Heart left ventricle (tissue), 16 donors: ENCODE results near the gene TRAPPC10. TPM values are rescaled to one million over a fixed set of nuclear protein-coding genes. Genes with fewer than 3 reads are reported as not detected.

Experiments
- ATAC-seq, 4 donors: fragments of 200-7000 bp; cut with Tn5 transposase; one replicate each; pipeline ENCODE4 v1.9.1; 2020 to 2022; ENCODE audit warnings: moderate library complexity in 4 of 4, mild to moderate bottlenecking in 3 of 4, moderate number of reproducible peaks in 1 of 4
- DNase-seq, 5 donors: peaks; one replicate each; pipeline ENCODE4 v3.0.0-alpha.2; 2020
- H3K27ac ChIP-seq, 12 donors: fragments of 200-600 bp; sonication (generic) in 4 of 12; one replicate each; pipeline versions ENCODE4 v1.5.0 to v1.8.0; 2016 to 2022; ENCODE audit warnings: mild to moderate bottlenecking in 2 of 12
- H3K27me3 ChIP-seq, 9 donors: fragments of 200-600 bp; sonication (generic) in 2 of 9; one replicate each; pipeline versions ENCODE4 v1.5.1 to v1.8.0; 2016 to 2022; ENCODE audit warnings: mild to moderate bottlenecking in 3 of 9
- H3K36me3 ChIP-seq, 9 donors: fragments of 200-600 bp; sonication (generic) in 2 of 9; one replicate each; pipeline versions ENCODE4 v1.5.0 to v1.8.0; 2018 to 2022; ENCODE audit warnings: mild to moderate bottlenecking in 2 of 9
- H3K4me1 ChIP-seq, 12 donors: fragments of 200-600 bp; sonication (generic) in 4 of 12; one replicate each; pipeline versions ENCODE4 v1.5.0 to v1.8.0; 2016 to 2022; ENCODE audit warnings: mild to moderate bottlenecking in 3 of 12
- H3K4me3 ChIP-seq, 12 donors: fragments of 200-600 bp; sonication (generic) in 4 of 12; one replicate each; pipeline versions ENCODE4 v1.5.0 to v1.8.0; 2017 to 2022; ENCODE audit warnings: mild to moderate bottlenecking in 9 of 12, moderate library complexity in 4 of 12
- H3K9me3 ChIP-seq, 12 donors: fragments of 200-600 bp; sonication (generic) in 4 of 12; one replicate each; pipeline versions ENCODE4 v1.5.0 to v1.8.0; 2016 to 2022; ENCODE audit warnings: mild to moderate bottlenecking in 1 of 12
- CTCF ChIP-seq, 12 donors: fragments of 200-600 bp; sonication (generic) in 4 of 12; IDR thresholded peaks; one replicate each; pipeline versions ENCODE4 v1.5.0 to v1.8.0; 2018 to 2022; ENCODE audit warnings: antibody characterized with exemption in 12 of 12, mild to moderate bottlenecking in 5 of 12
- POLR2A ChIP-seq, 2 donors: fragments of 450-650 bp; IDR thresholded peaks; one replicate each; pipeline ENCODE4 v1.6.1; 2017; ENCODE audit warnings: antibody characterized with exemption in 2 of 2, mild to moderate bottlenecking in 2 of 2, moderate library complexity in 2 of 2
- WGBS, 4 donors: extraction: QIAGEN DNeasy Blood & Tissue Kit in 2 of 4; methylation state at CpG; one replicate each; pipeline versions ENCODE4 v1.1.5 to v1.1.7; 2013 to 2018; 5-methylcytosine and 5-hydroxymethylcytosine counted together
- intact Hi-C, 10 donors: fragments of 100-400 bp; cut with DNase I; formaldehyde crosslinking; loops; one replicate each; pipeline versions ENCODE4 v1.11.1 to v1.14.2; 2022
- polyA plus RNA-seq, 2 donors: library from polyadenylated mRNA; stranded (reverse); fragments of 200-250 nt; gene quantifications; one replicate each; pipeline ENCODE4 v1.2.3, GENCODE V29; 2013
- total RNA-seq, 9 donors: library from RNA; depleted of rRNA in 2 of 9; stranded (reverse); fragments of >200 nt in 2 of 9; fragmentation: NEBNext Ultra II Directional in 3 of 9; extraction: Animal tissue kit (Norgen Biotek cat#: 25700) in 3 of 9; gene quantifications; one replicate each; pipeline versions ENCODE4 v1.1.0 to v1.2.4, GENCODE V29; 2016 to 2023
- donor health status: ischemic (EF 13 %, LVEDD 7.1; RV severe dilation, severe dysfunction).
- donor health status: healthy with polysubstance abuse.
- donor health status: DM: no; HTN: yes; CAD: no.
- donor health status: DM: no; HTN: no; CAD: no.
- donor health status: ischemic (EF 25% LVEDD 6.9; RV normal size, moderate dysfunction).
- donor health status: ischemic (EF 25% LVEDD 5.7; RV mildly dilated, moderate dysfunction).
- donor health status: healthy.
- donor health status: DM: yes; HTN: yes; CAD: no.
- donor health status: ischemic (EF 35%, LVEDD 5.7; RV mildly dilated, moderate dysfunction).
- donor health status: nonischemic (EF 11% LVEDD 7.7; RV severe dilation, severe dysfunction).
- donor health status: DM: yes; HTN: yes; CAD: no.
- donor health status: PGD.
- donor health status: ischemic (EF 29% LVEDD 5.4; RV normal size, mild dysfunction).
- donor health status: nonischemic (EF 23%, LVEDD 6.1; RV moderate dilation, normal function).

TRAPPC10 gene
- total and polyA plus RNA-seq, 11 donors: 5.6 to 32.0 (median 22.1) TPM

- peak in 1 of 5 donors; percentile 10 for DNase-seq
- 76 to 84% (median 81%) methylated on average over 22 of the region's 22 CpGs for WGBS, 4 donors
Measured at GRCh38 chr21:43986544-43987451, 25.3 kb upstream of the TRAPPC10 start.

DNA sequence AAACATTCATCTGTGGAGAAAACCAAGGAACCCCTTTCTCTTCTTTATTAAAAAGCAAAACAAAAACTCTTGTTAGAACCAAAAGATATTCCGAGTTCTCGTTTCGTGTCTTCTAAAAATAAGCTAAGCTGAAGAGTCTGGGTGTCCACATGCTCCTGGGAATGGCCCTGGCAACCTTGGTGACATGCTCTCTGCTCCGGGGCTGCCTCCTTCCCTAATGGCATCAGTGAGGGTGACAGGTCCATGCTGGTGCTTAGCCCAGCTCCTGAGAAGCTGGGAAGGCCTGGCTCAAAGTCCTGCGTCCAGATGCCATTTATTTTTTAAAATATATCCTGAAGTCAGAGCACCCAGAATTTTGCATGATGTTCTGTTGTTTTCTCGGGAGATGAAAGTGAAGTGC is 24.6 kb upstream of the TRAPPC10 start:
- no peak overlapping the region for H3K4me3 ChIP-seq
- TF ChIP-seq CTCF (IDR thresholded peaks at IDR 0.05) (no peak), POLR2A (IDR thresholded peaks at IDR 0.05) (no peak)
- H3K4me1 ChIP-seq: peaks cover 0 to 24% (median 10%) of the 10 kb centered on the region in 12 donors
- DNase-seq (peak in 1 of 5 donors; percentile 64), ATAC-seq (peak in 3 of 4 donors; percentile 53 to 82 (median 71))
- peaks cover 0 to 17% (median 9%) of the 10 kb centered on the region in 9 donors for H3K36me3 ChIP-seq
- WGBS, 4 donors: 45 to 52% (median 48%) methylated on average over 6 of the region's 6 CpGs
- no peaks in the 10 kb centered on the region for H3K9me3 ChIP-seq
- intact Hi-C loops: no loop called here
- H3K27me3 ChIP-seq: no peaks in the 10 kb centered on the region
- H3K27ac ChIP-seq: peak overlapping the region in 5 of 12 donors; percentile 4 to 55 (median 17)

More at GRCh38 chr21:43986544-43987451, 25.3 kb upstream of the TRAPPC10 start:
- Histone ChIP-seq H3K4me1 (peaks cover 0 to 24% (median 10%) of the 10 kb centered on the region in 12 donors), H3K4me3 (no peak overlapping the region), H3K9me3 (no peaks in the 10 kb centered on the region), H3K36me3 (peaks cover 0 to 24% (median 16%) of the 10 kb centered on the region in 9 donors), H3K27me3 (no peaks in the 10 kb centered on the region), H3K27ac (peak overlapping the region in 4 of 12 donors; percentile 4 to 55 (median 27))
- intact Hi-C loops: no loop called here
- no peak for ATAC-seq
- TF ChIP-seq POLR2A (IDR thresholded peaks at IDR 0.05) (no peak), CTCF (IDR thresholded peaks at IDR 0.05) (no peak)

- no peak for DNase-seq
- H3K27me3 ChIP-seq: no peaks in the 10 kb centered on the region
- H3K36me3 ChIP-seq: peaks cover 0 to 12% (median 4%) of the 10 kb centered on the region in 9 donors
- no peaks in the 10 kb centered on the region for H3K9me3 ChIP-seq
- peak in 1 of 4 donors; percentile 7 for ATAC-seq
- peak overlapping the region in 1 of 12 donors; percentile 5 for H3K27ac ChIP-seq
- H3K4me1 ChIP-seq: peaks cover 0 to 24% (median 10%) of the 10 kb centered on the region in 12 donors
- no peak for TF ChIP-seq CTCF (IDR thresholded peaks at IDR 0.05)
- no peak for TF ChIP-seq POLR2A (IDR thresholded peaks at IDR 0.05)
- no peak overlapping the region for H3K4me3 ChIP-seq
- WGBS, 4 donors: 80 to 91% (median 88%) methylated on average over 8 to 9 of the region's 9 CpGs
- intact Hi-C loops: no loop called here
Measured at GRCh38 chr21:43988016-43988415, 24.1 kb upstream of the TRAPPC10 start.

DNA sequence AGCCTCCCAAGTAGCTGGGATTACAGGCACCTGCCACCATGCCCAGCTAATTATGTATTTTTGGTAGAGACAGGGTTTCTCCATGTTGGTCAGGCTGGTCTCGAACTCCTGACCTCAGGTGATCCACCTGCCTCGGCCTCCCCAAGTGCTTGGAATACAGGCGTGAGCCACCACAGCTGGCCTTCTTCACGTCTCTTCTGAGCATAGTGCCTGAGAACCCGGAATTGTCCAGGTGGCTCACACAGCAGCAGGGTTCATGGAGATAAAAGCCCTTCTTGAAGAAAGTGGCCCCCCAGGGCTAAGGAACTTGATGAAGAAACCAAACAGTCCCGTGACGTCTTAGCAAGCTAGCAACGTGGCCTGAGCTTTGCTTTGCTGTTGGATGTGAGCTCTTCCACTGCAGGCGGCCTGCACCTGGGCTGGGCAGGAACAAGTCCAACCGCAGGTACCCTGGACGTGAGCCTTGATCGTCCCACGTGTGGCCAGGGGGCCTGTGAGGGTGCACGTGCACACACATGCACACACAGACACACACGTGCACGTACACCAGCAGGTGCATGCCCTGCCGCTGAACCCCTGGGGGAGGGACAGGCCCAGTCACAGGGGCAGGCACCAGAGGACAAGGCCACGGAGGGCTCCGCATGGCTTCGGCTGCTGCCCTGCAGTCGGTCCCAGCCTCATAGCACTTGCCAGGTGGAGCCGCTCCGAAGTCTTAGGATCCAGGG is 23.4 kb upstream of the TRAPPC10 start:
- no peak for DNase-seq
- Histone ChIP-seq H3K36me3 (peaks cover 0 to 6% (median 0%) of the 10 kb centered on the region in 9 donors), H3K4me1 (peaks cover 0 to 24% (median 10%) of the 10 kb centered on the region in 12 donors), H3K27ac (no peak overlapping the region), H3K9me3 (no peaks in the 10 kb centered on the region), H3K4me3 (no peak overlapping the region), H3K27me3 (no peaks in the 10 kb centered on the region)
- 85 to 87% (median 86%) methylated on average over 20 to 23 of the region's 23 CpGs for WGBS, 4 donors
- TF ChIP-seq CTCF (IDR thresholded peaks at IDR 0.05) (no peak), POLR2A (IDR thresholded peaks at IDR 0.05) (no peak)
- no peak for ATAC-seq
- intact Hi-C loops: no loop called here
